ENCODE results near the gene MICALL2. TPM values are rescaled to one million over a fixed set of nuclear protein-coding genes. Genes with fewer than 3 reads are reported as not detected.

Gene MICALL2
- total RNA-seq, 2 donors from 2014 or later, result 62.8 to 117 TPM

DNA sequence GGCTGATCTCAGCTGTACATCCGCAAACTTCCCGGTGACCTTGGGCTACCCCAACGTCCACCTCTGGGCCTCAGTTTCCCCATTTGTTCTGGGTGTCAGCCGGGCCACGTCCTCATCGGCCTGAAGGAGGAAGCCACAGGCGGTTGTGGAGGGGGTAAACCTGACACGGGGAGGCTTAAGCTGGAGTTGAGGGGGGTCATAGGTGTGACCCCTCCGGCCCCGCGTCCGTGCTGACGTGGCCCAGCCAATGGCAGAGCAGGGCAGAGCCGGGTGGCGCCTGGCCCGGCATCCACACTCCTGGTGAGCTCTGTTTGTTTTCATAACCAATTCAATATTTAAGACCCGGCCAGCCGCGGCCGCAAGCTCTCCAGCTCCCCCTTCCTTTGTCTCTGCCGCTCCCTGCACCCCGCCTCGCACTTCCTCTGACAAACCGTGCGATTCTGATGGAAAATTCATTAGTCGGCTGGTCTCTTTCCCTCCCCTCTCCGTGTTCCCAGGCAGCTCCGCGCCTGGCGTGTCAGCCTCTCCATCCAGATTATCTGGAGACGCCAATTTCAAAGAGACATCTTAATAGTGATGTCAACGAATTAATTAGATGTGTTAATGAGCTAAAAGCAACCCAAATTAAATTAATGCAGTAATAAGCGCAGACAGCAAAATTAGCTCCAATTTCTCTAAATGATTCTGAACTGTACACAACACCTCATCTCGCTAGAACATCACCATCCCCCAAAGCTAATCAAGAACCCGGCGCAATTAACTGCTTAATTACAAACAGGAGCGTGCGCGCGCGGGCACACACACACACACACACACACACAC is 55.4 kb downstream of the MICALL2 start:
- Histone ChIP-seq H3K27me3 (peaks cover 28% of the 10 kb centered on the region), H3K9me3 (no peaks in the 10 kb centered on the region), H3K4me1 (no peaks in the 10 kb centered on the region), H3K36me3 (no peaks in the 10 kb centered on the region), H3K27ac (no peak overlapping the region), H3K9ac (ENCODE audit: low read depth in 2 of 2, low read length in 2 of 2) (no peak overlapping the region), H3K4me3 (no peak overlapping the region)
- intact Hi-C loops (cut with DNase I), result no loop called here
- TF ChIP-seq, protein P1, sequence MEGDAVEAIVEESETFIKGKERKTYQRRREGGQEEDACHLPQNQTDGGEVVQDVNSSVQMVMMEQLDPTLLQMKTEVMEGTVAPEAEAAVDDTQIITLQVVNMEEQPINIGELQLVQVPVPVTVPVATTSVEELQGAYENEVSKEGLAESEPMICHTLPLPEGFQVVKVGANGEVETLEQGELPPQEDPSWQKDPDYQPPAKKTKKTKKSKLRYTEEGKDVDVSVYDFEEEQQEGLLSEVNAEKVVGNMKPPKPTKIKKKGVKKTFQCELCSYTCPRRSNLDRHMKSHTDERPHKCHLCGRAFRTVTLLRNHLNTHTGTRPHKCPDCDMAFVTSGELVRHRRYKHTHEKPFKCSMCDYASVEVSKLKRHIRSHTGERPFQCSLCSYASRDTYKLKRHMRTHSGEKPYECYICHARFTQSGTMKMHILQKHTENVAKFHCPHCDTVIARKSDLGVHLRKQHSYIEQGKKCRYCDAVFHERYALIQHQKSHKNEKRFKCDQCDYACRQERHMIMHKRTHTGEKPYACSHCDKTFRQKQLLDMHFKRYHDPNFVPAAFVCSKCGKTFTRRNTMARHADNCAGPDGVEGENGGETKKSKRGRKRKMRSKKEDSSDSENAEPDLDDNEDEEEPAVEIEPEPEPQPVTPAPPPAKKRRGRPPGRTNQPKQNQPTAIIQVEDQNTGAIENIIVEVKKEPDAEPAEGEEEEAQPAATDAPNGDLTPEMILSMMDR (IDR thresholded peaks at IDR 0.05), result no peak
- no peak for DNase-seq

DNA sequence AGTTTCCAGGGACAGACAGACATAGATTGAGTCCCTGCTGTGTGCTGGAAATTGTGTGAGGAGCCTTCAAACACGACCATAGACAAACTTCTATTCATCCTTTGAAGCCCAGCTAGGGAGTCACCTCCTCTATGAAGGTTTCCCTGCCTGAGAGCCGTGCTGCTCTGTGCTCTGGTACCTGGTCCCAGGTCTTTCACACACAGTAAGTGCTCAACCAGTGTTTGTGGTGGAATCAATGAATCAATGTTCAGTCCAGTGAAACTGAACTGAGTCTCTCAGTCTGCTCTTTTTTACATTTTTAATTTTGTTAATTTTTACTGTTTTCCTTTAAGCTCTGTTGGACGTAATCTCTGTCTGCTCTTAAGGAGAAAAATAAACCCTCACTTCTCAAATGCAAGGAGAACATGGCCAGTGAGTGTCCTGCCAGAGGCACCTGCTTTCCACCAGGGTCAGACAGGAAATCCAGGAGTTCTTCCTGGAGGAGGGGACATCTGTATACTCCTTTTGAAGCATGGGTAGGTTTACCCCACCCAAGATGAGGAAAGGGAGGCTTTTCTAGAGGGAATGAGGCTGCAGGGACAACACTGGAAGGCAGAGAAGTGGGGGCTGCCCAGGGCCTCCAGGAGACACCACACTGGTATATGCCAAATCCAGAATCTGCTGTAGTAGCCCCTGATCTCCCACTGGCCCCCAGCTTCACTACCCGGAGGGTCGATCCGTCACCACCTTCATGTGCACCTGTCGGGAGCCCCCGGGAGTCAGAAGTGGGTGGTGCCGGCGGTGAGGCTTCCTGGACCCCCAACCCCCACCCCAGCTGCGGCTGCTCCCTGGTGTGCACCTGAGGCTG is 56.3 kb downstream of the MICALL2 start:
- Histone ChIP-seq H3K27ac (no peak overlapping the region), H3K4me1 (no peaks in the 10 kb centered on the region), H3K9me3 (no peaks in the 10 kb centered on the region), H3K4me3 (no peak overlapping the region), H3K9ac (ENCODE audit: low read depth in 2 of 2, low read length in 2 of 2) (no peak overlapping the region), H3K36me3 (no peaks in the 10 kb centered on the region), H3K27me3 (peaks cover 26% of the 10 kb centered on the region)
- no peak for DNase-seq
- intact Hi-C loops (cut with DNase I), result no loop called here
- TF ChIP-seq, protein P1 (IDR thresholded peaks at IDR 0.05), result no peak

DNA sequence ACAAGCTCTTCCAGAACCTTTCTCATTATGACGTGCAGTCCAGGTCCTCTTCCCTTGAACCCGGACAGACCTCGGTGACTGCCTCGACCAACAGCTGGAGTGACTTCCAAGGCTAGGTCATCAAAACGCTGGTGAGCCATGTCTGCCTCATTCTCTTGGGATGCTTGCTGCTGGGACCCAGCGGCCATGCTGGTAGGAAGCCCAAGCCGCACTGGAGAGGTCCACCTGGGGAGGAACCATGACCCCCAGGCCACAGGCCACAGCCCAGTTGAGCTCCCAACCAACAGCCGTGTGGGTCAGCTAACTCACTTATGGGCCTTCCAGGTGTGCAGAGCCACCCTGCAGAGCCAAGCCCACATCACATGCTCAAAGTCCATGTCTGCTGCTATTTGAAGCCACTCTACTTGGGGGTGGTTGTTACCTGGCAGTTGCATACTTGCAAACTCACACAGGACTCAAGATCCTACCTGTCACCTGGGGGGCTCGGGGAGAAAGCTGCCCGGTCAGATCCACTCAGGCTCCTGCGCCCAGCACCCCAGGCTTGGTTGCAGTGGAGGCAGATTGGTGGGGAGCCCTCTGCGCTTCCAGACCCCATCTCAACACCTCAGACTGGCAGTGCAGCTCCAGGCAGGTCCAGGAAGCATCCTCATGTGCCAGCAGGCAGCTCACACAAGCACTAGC is 57.0 kb downstream of the MICALL2 start:
- Histone ChIP-seq H3K4me3 (no peak overlapping the region), H3K27ac (no peak overlapping the region), H3K9me3 (no peaks in the 10 kb centered on the region), H3K36me3 (no peaks in the 10 kb centered on the region), H3K27me3 (peaks cover 19% of the 10 kb centered on the region), H3K9ac (ENCODE audit: low read depth in 2 of 2, low read length in 2 of 2) (no peak overlapping the region), H3K4me1 (no peaks in the 10 kb centered on the region)
- intact Hi-C loops (cut with DNase I), result no loop called here
- DNase-seq, result no peak
- TF ChIP-seq, protein P1 (IDR thresholded peaks at IDR 0.05), result no peak

DNA sequence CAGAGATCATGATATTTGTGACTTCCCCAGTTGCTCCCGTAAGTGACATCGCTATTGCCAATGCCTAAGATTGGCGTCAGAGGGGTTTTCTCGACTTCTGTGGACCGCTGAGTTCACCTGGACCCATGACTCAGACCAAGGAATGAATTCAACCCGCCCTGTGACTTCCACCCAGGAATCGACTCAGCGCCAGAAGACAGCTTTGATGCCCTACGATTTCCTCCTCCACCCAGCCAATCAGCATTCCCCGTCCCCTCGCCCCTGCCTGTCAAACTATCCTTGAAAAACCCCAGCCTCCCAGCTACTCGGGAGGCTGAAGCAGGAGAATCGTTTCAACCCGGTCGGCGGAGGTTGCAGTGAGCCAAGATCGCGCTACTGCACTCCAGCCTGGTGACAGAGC is 58.3 kb downstream of the MICALL2 start:
- H3K27ac ChIP-seq, result no peak overlapping the region
- intact Hi-C loops (cut with DNase I), result no loop called here
- no peak overlapping the region for H3K9ac ChIP-seq (ENCODE audit: low read depth in 2 of 2, low read length in 2 of 2)
- TF ChIP-seq, protein P1 (IDR thresholded peaks at IDR 0.05), result no peak
- H3K4me1 ChIP-seq, result no peaks in the 10 kb centered on the region
- no peak for DNase-seq
- no peaks in the 10 kb centered on the region for H3K9me3 ChIP-seq
- no peaks in the 10 kb centered on the region for H3K36me3 ChIP-seq
- H3K4me3 ChIP-seq, result no peak overlapping the region
- peaks cover 19% of the 10 kb centered on the region for H3K27me3 ChIP-seq

DNA sequence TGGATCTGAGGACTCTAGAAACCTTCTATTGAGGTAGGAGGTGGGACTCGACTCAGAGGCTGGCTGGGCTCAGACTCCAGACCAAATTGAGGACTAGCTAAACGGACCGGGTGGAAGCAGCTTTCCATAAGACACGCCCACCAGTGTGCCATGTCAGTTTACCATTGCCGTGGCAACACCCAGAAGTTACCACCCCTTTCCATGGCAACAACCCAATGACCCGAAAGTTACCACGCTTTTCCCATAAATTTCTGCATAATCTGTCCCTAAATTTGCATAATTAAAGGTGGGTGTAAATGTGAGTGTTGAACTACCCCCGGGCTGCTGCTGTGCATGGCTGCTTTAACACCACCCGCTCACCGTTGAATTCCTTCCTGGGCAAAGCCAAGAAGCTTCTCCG is 58.9 kb downstream of the MICALL2 start:
- Histone ChIP-seq H3K27ac (no peak overlapping the region), H3K9ac (ENCODE audit: low read depth in 2 of 2, low read length in 2 of 2) (no peak overlapping the region), H3K4me1 (no peaks in the 10 kb centered on the region), H3K27me3 (peaks cover 19% of the 10 kb centered on the region), H3K9me3 (no peaks in the 10 kb centered on the region), H3K4me3 (no peak overlapping the region), H3K36me3 (no peaks in the 10 kb centered on the region)
- intact Hi-C loops (cut with DNase I), result no loop called here
- TF ChIP-seq, protein P1 (IDR thresholded peaks at IDR 0.05), result no peak
- DNase-seq, result no peak

All from colonic mucosa (tissue), 4 donors.